ENCODE measurements around the gene JAZF1.

JAZF1 gene

GRCh38 chr7:28045592-28045991 is 135.0 kb downstream of the JAZF1 start:
- DNase-seq: no peak

- DNase-seq: no peak
These were observed 135.8 kb downstream of the JAZF1 start for GRCh38 chr7:28044825-28045224.

- DNase-seq: no peak
These were observed 137.9 kb downstream of the JAZF1 start for GRCh38 chr7:28042721-28043120.

- no peak for DNase-seq
These were observed 138.9 kb downstream of the JAZF1 start for GRCh38 chr7:28041508-28042314.

- no peak for DNase-seq
These were observed 142.3 kb downstream of the JAZF1 start for GRCh38 chr7:28038175-28038797.

GRCh38 chr7:28037220-28038010 is 143.2 kb downstream of the JAZF1 start:
- peak in 1 of 58 donors; percentile 28 for DNase-seq

GRCh38 chr7:28036696-28037095 is 143.9 kb downstream of the JAZF1 start:
- DNase-seq: no peak

GRCh38 chr7:28033386-28033785 is 147.2 kb downstream of the JAZF1 start:
- DNase-seq: no peak

- no peak for DNase-seq
These were observed 147.7 kb downstream of the JAZF1 start for GRCh38 chr7:28032738-28033380.

- no peak for DNase-seq
These were observed 151.5 kb downstream of the JAZF1 start for GRCh38 chr7:28029051-28029450.

- DNase-seq: no peak
These were observed 152.1 kb downstream of the JAZF1 start for GRCh38 chr7:28028471-28028870.

- DNase-seq: no peak
These were observed 154.4 kb downstream of the JAZF1 start for GRCh38 chr7:28026237-28026636.

GRCh38 chr7:28024786-28025334 is 155.7 kb downstream of the JAZF1 start:
- no peak for DNase-seq

GRCh38 chr7:28020302-28020940 is 160.2 kb downstream of the JAZF1 start:
- DNase-seq: peak in 52 of 58 donors; percentile 15 to 80 (median 52)

GRCh38 chr7:28018856-28019465 is 161.6 kb downstream of the JAZF1 start:
- no peak for DNase-seq

- no peak for DNase-seq
These were observed 162.1 kb downstream of the JAZF1 start for GRCh38 chr7:28018446-28018845.

- no peak for DNase-seq
These were observed 162.6 kb downstream of the JAZF1 start for GRCh38 chr7:28018020-28018419.

GRCh38 chr7:28017372-28017771 is 163.2 kb downstream of the JAZF1 start:
- no peak for DNase-seq

GRCh38 chr7:28016297-28016696 is 164.3 kb downstream of the JAZF1 start:
- no peak for DNase-seq

- DNase-seq: no peak
These were observed 165.4 kb downstream of the JAZF1 start for GRCh38 chr7:28015169-28015568.
